ENCODE results near the gene C12orf42.

C12orf42 gene

DNA sequence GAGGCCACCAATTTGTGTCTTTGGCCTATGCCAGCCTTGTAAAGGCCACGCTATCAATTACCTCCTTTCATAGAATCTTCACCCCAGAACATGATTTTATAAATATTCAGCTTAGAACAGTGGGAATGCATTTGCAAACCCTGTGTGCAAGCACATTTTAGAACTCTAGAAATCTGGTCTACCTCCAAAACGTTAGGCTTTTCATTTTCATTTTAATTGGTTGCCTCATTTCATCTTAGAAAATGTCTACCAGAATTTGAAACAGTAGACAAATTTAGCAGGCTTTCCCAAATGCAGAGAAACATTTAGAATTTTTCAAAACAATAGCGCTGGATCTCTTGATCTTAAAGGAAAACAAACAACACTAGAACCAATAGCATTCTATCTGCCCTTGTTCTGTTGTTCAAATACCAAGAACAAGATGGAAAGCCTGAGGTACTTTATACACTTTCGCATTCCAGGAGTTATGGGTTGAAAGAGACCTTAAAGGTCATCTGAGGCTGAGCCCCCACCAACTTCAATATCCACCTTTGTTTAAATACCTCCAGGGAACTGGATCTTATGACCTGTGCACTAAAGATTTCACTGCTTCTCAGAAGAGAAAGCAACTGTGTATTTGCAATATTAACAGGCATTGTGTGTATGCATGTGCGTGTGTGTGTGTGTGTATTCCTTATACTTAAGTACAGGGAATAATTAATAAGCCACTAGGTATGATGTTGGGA, 185.1 kb downstream of the C12orf42 start:
- Histone ChIP-seq H3K27me3 (ENCODE audit: insufficient read depth, low read length, poor library complexity, severe bottlenecking) (no peaks in the 10 kb centered on the region), H2AFZ (ENCODE audit: low read length) (no peak overlapping the region), H3K9me3 (ENCODE audit: insufficient read depth, low read depth, low read length) (no peaks in the 10 kb centered on the region), H3K9me2 (replicated peaks; ENCODE audit: low read depth, low read length) (no peaks in the 10 kb centered on the region; the same call in 1 of the 2 replicates), H3F3A (ENCODE audit: low read depth) (no peaks in the 10 kb centered on the region), H3K4me2 (ENCODE audit: low read depth, low read length, poor library complexity, severe bottlenecking) (no peak overlapping the region), H3K36me3 (ENCODE audit: insufficient read depth, low read length) (no peaks in the 10 kb centered on the region), H3K4me3 (ENCODE audit: low read length, poor library complexity, severe bottlenecking) (no peak overlapping the region), H4K20me1 (ENCODE audit: insufficient read depth, low read length, poor library complexity, severe bottlenecking) (no peaks in the 10 kb centered on the region), H3K9ac (ENCODE audit: low read depth, low read length, poor library complexity, severe bottlenecking) (no peak overlapping the region), H3K4me1 (ENCODE audit: insufficient read depth, low read length, poor library complexity, severe bottlenecking) (no peaks in the 10 kb centered on the region), H3K79me2 (ENCODE audit: insufficient read depth, low read length) (no peaks in the 10 kb centered on the region)
- TF ChIP-seq EZH2phosphoT487 (IDR thresholded peaks at IDR 0.05; ENCODE audit: borderline replicate concordance) = no peak
- TF ChIP-seq, protein P1, sequence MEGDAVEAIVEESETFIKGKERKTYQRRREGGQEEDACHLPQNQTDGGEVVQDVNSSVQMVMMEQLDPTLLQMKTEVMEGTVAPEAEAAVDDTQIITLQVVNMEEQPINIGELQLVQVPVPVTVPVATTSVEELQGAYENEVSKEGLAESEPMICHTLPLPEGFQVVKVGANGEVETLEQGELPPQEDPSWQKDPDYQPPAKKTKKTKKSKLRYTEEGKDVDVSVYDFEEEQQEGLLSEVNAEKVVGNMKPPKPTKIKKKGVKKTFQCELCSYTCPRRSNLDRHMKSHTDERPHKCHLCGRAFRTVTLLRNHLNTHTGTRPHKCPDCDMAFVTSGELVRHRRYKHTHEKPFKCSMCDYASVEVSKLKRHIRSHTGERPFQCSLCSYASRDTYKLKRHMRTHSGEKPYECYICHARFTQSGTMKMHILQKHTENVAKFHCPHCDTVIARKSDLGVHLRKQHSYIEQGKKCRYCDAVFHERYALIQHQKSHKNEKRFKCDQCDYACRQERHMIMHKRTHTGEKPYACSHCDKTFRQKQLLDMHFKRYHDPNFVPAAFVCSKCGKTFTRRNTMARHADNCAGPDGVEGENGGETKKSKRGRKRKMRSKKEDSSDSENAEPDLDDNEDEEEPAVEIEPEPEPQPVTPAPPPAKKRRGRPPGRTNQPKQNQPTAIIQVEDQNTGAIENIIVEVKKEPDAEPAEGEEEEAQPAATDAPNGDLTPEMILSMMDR (conservative IDR thresholded peaks at IDR 0.05; ENCODE audit: low read length) = no peak

DNA sequence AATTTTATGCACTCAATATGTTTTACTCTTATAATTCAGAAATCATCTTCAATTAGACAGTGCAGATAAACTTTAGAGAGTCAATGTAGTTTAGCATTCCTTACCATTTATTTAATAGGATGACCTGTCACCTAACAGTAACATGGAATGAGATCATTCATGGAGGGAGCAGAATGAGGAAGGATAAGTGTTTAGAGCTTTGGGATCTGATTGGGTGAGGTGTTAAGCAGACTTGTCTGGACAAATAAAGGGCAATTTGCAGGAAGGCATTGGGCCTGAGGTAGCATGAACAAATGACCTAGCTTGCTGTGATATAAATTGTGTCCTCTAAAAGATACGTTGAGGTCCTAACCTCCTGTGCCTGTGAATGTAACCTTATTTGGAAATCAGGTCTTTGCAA, 187.4 kb downstream of the C12orf42 start:
- Histone ChIP-seq H3K4me3 (ENCODE audit: low read length, poor library complexity, severe bottlenecking) (no peak overlapping the region), H3K9ac (ENCODE audit: low read depth, low read length, poor library complexity, severe bottlenecking) (no peak overlapping the region), H2AFZ (ENCODE audit: low read length) (no peak overlapping the region), H3K4me2 (ENCODE audit: low read depth, low read length, poor library complexity, severe bottlenecking) (no peak overlapping the region), H3K9me3 (ENCODE audit: insufficient read depth, low read depth, low read length) (no peaks in the 10 kb centered on the region), H3K9me2 (replicated peaks; ENCODE audit: low read depth, low read length) (no peaks in the 10 kb centered on the region; the same call in 1 of the 2 replicates), H4K20me1 (ENCODE audit: insufficient read depth, low read length, poor library complexity, severe bottlenecking) (no peaks in the 10 kb centered on the region), H3K4me1 (ENCODE audit: insufficient read depth, low read length, poor library complexity, severe bottlenecking) (no peaks in the 10 kb centered on the region), H3K36me3 (ENCODE audit: insufficient read depth, low read length) (no peaks in the 10 kb centered on the region), H3F3A (ENCODE audit: low read depth) (no peaks in the 10 kb centered on the region), H3K79me2 (ENCODE audit: insufficient read depth, low read length) (no peaks in the 10 kb centered on the region), H3K27me3 (ENCODE audit: insufficient read depth, low read length, poor library complexity, severe bottlenecking) (no peaks in the 10 kb centered on the region)
- TF ChIP-seq, protein P1 (conservative IDR thresholded peaks at IDR 0.05; ENCODE audit: low read length) = no peak
- no peak for TF ChIP-seq EZH2phosphoT487 (IDR thresholded peaks at IDR 0.05; ENCODE audit: borderline replicate concordance)

- Histone ChIP-seq H3K4me2 (ENCODE audit: low read depth, low read length, poor library complexity, severe bottlenecking) (no peak overlapping the region), H2AFZ (ENCODE audit: low read length) (no peak overlapping the region), H3K27me3 (ENCODE audit: insufficient read depth, low read length, poor library complexity, severe bottlenecking) (no peaks in the 10 kb centered on the region), H3K9ac (ENCODE audit: low read depth, low read length, poor library complexity, severe bottlenecking) (no peak overlapping the region), H3K9me3 (ENCODE audit: insufficient read depth, low read depth, low read length) (no peaks in the 10 kb centered on the region), H3K79me2 (ENCODE audit: insufficient read depth, low read length) (no peaks in the 10 kb centered on the region), H3F3A (ENCODE audit: low read depth) (no peaks in the 10 kb centered on the region), H3K4me1 (ENCODE audit: insufficient read depth, low read length, poor library complexity, severe bottlenecking) (no peaks in the 10 kb centered on the region), H3K36me3 (ENCODE audit: insufficient read depth, low read length) (no peaks in the 10 kb centered on the region), H3K9me2 (replicated peaks; ENCODE audit: low read depth, low read length) (no peaks in the 10 kb centered on the region; the same call in 1 of the 2 replicates), H3K4me3 (ENCODE audit: low read length, poor library complexity, severe bottlenecking) (no peak overlapping the region), H4K20me1 (ENCODE audit: insufficient read depth, low read length, poor library complexity, severe bottlenecking) (no peaks in the 10 kb centered on the region)
- TF ChIP-seq EZH2phosphoT487 (IDR thresholded peaks at IDR 0.05; ENCODE audit: borderline replicate concordance) = no peak
- TF ChIP-seq, protein P1 (conservative IDR thresholded peaks at IDR 0.05; ENCODE audit: low read length) = no peak
Measured at GRCh38 chr12:103303484-103303883, 192.3 kb downstream of the C12orf42 start.

All from Loucy (cell line).